Breast epithelium (tissue), 3 donors: Measurements from ENCODE around the gene CDH6.

ENCODE experiments used
- POLR2AphosphoS5 ChIP-seq, 3 donors: sonication (generic); formaldehyde crosslinking; IDR thresholded peaks; one replicate each; pipeline ENCODE4 v1.6.1; 2017; ENCODE audit warnings: antibody characterized with exemption in 3 of 3
- TF ChIP-seq, protein P1 (sequence below), 3 donors: fragments of 450-650 bp; IDR thresholded peaks; one replicate each; pipeline ENCODE4 v1.5.1; 2016 to 2017; ENCODE audit warnings: antibody characterized with exemption in 3 of 3, mild to moderate bottlenecking in 3 of 3, moderate library complexity in 3 of 3

DNA sequence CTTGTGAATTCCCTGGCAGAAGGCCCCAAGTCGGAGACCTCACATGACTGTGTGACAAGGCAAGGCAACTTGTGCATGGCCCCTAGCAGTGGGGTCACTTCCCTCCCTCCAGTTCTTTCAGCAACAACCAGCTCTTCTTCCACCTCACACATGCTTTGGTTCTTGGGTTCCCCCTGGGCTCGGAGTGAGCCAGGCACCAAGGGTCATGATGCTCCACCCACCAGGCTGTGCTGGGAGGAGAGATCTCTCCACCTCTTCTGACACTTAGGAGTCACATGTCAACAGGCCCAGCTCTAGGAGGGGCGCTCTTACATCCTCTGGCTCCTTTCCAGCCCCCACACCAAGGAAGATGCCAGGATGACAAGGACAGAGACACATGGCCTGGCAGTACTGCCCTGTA is 56.7 kb downstream of the CDH6 start:
- TF ChIP-seq, protein P1, sequence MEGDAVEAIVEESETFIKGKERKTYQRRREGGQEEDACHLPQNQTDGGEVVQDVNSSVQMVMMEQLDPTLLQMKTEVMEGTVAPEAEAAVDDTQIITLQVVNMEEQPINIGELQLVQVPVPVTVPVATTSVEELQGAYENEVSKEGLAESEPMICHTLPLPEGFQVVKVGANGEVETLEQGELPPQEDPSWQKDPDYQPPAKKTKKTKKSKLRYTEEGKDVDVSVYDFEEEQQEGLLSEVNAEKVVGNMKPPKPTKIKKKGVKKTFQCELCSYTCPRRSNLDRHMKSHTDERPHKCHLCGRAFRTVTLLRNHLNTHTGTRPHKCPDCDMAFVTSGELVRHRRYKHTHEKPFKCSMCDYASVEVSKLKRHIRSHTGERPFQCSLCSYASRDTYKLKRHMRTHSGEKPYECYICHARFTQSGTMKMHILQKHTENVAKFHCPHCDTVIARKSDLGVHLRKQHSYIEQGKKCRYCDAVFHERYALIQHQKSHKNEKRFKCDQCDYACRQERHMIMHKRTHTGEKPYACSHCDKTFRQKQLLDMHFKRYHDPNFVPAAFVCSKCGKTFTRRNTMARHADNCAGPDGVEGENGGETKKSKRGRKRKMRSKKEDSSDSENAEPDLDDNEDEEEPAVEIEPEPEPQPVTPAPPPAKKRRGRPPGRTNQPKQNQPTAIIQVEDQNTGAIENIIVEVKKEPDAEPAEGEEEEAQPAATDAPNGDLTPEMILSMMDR (IDR thresholded peaks at IDR 0.05), result no peak
- TF ChIP-seq POLR2AphosphoS5 (IDR thresholded peaks at IDR 0.05), result no peak
